Testis (tissue), 2 donors: ENCODE results near the gene GPR34.

Experiments used
- CTCF ChIP-seq, 3 experiments: fragments of 450-650 bp in 2 of 3; fragments of 200-600 bp in 1 of 3; sonication (generic) in 1 of 3; IDR thresholded peaks; one replicate each; pipeline ENCODE4 v1.5.1; 2016 to 2019; ENCODE audit warnings: antibody characterized with exemption in 3 of 3, mild to moderate bottlenecking in 2 of 3, moderate library complexity in 1 of 3
- POLR2A ChIP-seq: fragments of 450-650 bp; IDR thresholded peaks from one replicate; pipeline ENCODE4 v1.6.1; 2017; ENCODE audit warnings: antibody characterized with exemption, mild to moderate bottlenecking, moderate library complexity

- TF ChIP-seq CTCF (IDR thresholded peaks at IDR 0.05) = no peak
- TF ChIP-seq POLR2A = no peak
Measured at GRCh38 chrX:41705680-41706374, 17.1 kb downstream of the GPR34 start.
